HepG2 (cell line): ENCODE data around the gene STXBP4. TPM values are rescaled to one million over a fixed set of nuclear protein-coding genes. Genes with fewer than 3 reads are reported as not detected.

Experiments
- HNF4A ChIP-seq: sonication (generic); formaldehyde crosslinking; IDR thresholded peaks from 2 replicates; pipeline ENCODE4 v1.4.0; 2020; ENCODE audit warnings: missing genetic modification reagents
- TOPORS ChIP-seq: sonication (generic); formaldehyde crosslinking; IDR thresholded peaks from 2 replicates; pipeline ENCODE4 v1.8.0; 2023; ENCODE audit warnings: mild to moderate bottlenecking, missing genetic modification reagents
- ZNF282 ChIP-seq: fragments of 450-650 bp; IDR thresholded peaks from 2 replicates; pipeline ENCODE4 v1.6.1; 2018; ENCODE audit not compliant: partially characterized antibody
- polyA plus RNA-seq, 8 experiments: library from polyadenylated mRNA; depleted of rRNA in 3 of 8; stranded (reverse) in 7 of 8; unstranded in 1 of 8; fragments of >200 nt; fragmentation: Illumina TruSeq in 4 of 8; extraction: Trizol in 4 of 8; gene quantifications; 2 replicates each; pipeline versions ENCODE4 v1.2.1 to v1.2.3, GENCODE V29; 2011 to 2016; ENCODE audit warnings: low read depth in 4 of 8, missing spikeins in 1 of 8, mixed read lengths in 1 of 8; ENCODE audit not compliant: insufficient read depth in 1 of 8
- total RNA-seq, 5 experiments: library from RNA; depleted of rRNA; stranded (reverse); fragments of >200 nt; fragmentation: Illumina TruSeq; extraction: Trizol; gene quantifications; 2 replicates each; pipeline ENCODE4 v1.2.3, GENCODE V29; 2016; ENCODE audit warnings: low read depth in 1 of 5
- TF ChIP-seq, protein P1 (sequence below): sonication (generic); formaldehyde crosslinking; IDR thresholded peaks from 2 replicates; pipeline ENCODE4 v1.4.0; 2020; ENCODE audit warnings: missing genetic modification reagents, borderline replicate concordance
- TF ChIP-seq, protein P2 (sequence below): sonication (generic); formaldehyde crosslinking; IDR thresholded peaks from 2 replicates; pipeline ENCODE4 v1.8.0; 2022; ENCODE audit warnings: missing genetic modification reagents, mild to moderate bottlenecking, moderate library complexity, borderline replicate concordance
- TF ChIP-seq, protein P3 (sequence below): sonication (generic); formaldehyde crosslinking; IDR thresholded peaks from 2 replicates; pipeline ENCODE4 v1.4.0; 2020; ENCODE audit warnings: missing genetic modification reagents
- TF ChIP-seq, protein P4 (sequence below): sonication (generic); formaldehyde crosslinking; IDR thresholded peaks from 2 replicates; pipeline ENCODE4 v1.4.0; 2020; ENCODE audit warnings: missing genetic modification reagents, borderline replicate concordance

Gene STXBP4
- total and polyA plus RNA-seq, 2 of the 13 experiments (the other 11 are each of a cell fraction or from before 2014, with no cell fraction given): 8.5 to 36.1 TPM

- TF ChIP-seq, protein P1, sequence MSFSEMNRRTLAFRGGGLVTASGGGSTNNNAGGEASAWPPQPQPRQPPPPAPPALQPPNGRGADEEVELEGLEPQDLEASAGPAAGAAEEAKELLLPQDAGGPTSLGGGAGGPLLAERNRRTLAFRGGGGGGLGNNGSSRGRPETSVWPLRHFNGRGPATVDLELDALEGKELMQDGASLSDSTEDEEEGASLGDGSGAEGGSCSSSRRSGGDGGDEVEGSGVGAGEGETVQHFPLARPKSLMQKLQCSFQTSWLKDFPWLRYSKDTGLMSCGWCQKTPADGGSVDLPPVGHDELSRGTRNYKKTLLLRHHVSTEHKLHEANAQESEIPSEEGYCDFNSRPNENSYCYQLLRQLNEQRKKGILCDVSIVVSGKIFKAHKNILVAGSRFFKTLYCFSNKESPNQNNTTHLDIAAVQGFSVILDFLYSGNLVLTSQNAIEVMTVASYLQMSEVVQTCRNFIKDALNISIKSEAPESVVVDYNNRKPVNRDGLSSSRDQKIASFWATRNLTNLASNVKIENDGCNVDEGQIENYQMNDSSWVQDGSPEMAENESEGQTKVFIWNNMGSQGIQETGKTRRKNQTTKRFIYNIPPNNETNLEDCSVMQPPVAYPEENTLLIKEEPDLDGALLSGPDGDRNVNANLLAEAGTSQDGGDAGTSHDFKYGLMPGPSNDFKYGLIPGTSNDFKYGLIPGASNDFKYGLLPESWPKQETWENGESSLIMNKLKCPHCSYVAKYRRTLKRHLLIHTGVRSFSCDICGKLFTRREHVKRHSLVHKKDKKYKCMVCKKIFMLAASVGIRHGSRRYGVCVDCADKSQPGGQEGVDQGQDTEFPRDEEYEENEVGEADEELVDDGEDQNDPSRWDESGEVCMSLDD (CRISPR knock-in tag): no peak
- TF ChIP-seq, protein P2, sequence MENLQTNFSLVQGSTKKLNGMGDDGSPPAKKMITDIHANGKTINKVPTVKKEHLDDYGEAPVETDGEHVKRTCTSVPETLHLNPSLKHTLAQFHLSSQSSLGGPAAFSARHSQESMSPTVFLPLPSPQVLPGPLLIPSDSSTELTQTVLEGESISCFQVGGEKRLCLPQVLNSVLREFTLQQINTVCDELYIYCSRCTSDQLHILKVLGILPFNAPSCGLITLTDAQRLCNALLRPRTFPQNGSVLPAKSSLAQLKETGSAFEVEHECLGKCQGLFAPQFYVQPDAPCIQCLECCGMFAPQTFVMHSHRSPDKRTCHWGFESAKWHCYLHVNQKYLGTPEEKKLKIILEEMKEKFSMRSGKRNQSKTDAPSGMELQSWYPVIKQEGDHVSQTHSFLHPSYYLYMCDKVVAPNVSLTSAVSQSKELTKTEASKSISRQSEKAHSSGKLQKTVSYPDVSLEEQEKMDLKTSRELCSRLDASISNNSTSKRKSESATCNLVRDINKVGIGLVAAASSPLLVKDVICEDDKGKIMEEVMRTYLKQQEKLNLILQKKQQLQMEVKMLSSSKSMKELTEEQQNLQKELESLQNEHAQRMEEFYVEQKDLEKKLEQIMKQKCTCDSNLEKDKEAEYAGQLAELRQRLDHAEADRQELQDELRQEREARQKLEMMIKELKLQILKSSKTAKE (CRISPR knock-in tag): no peak
- TF ChIP-seq ZNF282 (no peak), TOPORS (no peak), HNF4A (CRISPR knock-in tag) (no peak)
- TF ChIP-seq, protein P3, sequence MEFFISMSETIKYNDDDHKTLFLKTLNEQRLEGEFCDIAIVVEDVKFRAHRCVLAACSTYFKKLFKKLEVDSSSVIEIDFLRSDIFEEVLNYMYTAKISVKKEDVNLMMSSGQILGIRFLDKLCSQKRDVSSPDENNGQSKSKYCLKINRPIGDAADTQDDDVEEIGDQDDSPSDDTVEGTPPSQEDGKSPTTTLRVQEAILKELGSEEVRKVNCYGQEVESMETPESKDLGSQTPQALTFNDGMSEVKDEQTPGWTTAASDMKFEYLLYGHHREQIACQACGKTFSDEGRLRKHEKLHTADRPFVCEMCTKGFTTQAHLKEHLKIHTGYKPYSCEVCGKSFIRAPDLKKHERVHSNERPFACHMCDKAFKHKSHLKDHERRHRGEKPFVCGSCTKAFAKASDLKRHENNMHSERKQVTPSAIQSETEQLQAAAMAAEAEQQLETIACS (CRISPR knock-in tag): no peak
- TF ChIP-seq, protein P4, sequence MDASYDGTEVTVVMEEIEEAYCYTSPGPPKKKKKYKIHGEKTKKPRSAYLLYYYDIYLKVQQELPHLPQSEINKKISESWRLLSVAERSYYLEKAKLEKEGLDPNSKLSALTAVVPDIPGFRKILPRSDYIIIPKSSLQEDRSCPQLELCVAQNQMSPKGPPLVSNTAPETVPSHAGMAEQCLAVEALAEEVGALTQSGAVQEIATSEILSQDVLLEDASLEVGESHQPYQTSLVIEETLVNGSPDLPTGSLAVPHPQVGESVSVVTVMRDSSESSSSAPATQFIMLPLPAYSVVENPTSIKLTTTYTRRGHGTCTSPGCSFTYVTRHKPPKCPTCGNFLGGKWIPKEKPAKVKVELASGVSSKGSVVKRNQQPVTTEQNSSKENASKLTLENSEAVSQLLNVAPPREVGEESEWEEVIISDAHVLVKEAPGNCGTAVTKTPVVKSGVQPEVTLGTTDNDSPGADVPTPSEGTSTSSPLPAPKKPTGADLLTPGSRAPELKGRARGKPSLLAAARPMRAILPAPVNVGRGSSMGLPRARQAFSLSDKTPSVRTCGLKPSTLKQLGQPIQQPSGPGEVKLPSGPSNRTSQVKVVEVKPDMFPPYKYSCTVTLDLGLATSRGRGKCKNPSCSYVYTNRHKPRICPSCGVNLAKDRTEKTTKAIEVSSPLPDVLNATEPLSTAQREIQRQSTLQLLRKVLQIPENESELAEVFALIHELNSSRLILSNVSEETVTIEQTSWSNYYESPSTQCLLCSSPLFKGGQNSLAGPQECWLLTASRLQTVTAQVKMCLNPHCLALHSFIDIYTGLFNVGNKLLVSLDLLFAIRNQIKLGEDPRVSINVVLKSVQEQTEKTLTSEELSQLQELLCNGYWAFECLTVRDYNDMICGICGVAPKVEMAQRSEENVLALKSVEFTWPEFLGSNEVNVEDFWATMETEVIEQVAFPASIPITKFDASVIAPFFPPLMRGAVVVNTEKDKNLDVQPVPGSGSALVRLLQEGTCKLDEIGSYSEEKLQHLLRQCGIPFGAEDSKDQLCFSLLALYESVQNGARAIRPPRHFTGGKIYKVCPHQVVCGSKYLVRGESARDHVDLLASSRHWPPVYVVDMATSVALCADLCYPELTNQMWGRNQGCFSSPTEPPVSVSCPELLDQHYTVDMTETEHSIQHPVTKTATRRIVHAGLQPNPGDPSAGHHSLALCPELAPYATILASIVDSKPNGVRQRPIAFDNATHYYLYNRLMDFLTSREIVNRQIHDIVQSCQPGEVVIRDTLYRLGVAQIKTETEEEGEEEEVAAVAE: no peak
- TF ChIP-seq, all 625 proteins: peak for 0
Observed at GRCh38 chr17:54979657-54980056, 11.1 kb downstream of the STXBP4 start (continued).
